CD14-positive monocyte (primary cell): ENCODE measurements around the gene TATDN2. TPM values are rescaled to one million over a fixed set of nuclear protein-coding genes. Genes with fewer than 3 reads are reported as not detected.
A peak's percentile ranks its signal among the peaks of the same experiment; 100 is the strongest.

Experiments used
- DNase-seq, 3 donors: peaks; one replicate each; pipeline ENCODE4 v3.0.0-alpha.2; 2011 to 2022
- H2AFZ ChIP-seq: 2 replicates; pipeline ENCODE4 v1.6.0; 2012; ENCODE audit warnings: mild to moderate bottlenecking, low read depth, low read length, inconsistent platforms; ENCODE audit not compliant: insufficient read depth, poor library complexity, severe bottlenecking
- H3K27ac ChIP-seq, 2 donors: 1 replicate in 1 of 2; 2 replicates in 1 of 2; pipeline ENCODE4 v1.5.1; 2012 to 2013; ENCODE audit warnings: low read length in 2 of 2, control low read depth in 1 of 2, inconsistent platforms in 1 of 2, low read depth in 1 of 2, mild to moderate bottlenecking in 1 of 2
- H3K27me3 ChIP-seq, 2 donors: one replicate each; pipeline versions ENCODE4 v1.6.0 to v1.6.1; 2011 to 2013; ENCODE audit warnings: low read length in 2 of 2; ENCODE audit not compliant: control insufficient read depth in 2 of 2, insufficient read depth in 2 of 2
- H3K36me3 ChIP-seq, 2 donors: replicated peaks in 1 of 2; 1 replicate in 1 of 2; 2 replicates in 1 of 2; pipeline versions ENCODE4 v1.5.1 to v1.6.1; 2012 to 2013; ENCODE audit warnings: low read length in 2 of 2, control low read depth in 1 of 2, inconsistent platforms in 1 of 2, mild to moderate bottlenecking in 1 of 2; ENCODE audit not compliant: insufficient read depth in 2 of 2, control insufficient read depth in 1 of 2
- H3K4me1 ChIP-seq, 2 donors: 1 replicate in 1 of 2; 2 replicates in 1 of 2; pipeline versions ENCODE4 v1.5.1 to v1.6.1; 2012 to 2013; ENCODE audit warnings: low read length in 2 of 2, control low read depth in 1 of 2, inconsistent platforms in 1 of 2, mild to moderate bottlenecking in 1 of 2, moderate library complexity in 1 of 2; ENCODE audit not compliant: insufficient read depth in 2 of 2, control insufficient read depth in 1 of 2
- H3K4me2 ChIP-seq: replicated peaks from 2 replicates; pipeline ENCODE3; 2012; ENCODE audit warnings: low read length, moderate library complexity, mild to moderate bottlenecking; ENCODE audit not compliant: poor library complexity, severe bottlenecking; ENCODE audit errors: extremely low read depth
- H3K4me3 ChIP-seq, 3 experiments: fragments of 200-600 bp in 1 of 3; sonication (generic) in 1 of 3; replicated peaks in 1 of 3; 1 replicate in 2 of 3; 2 replicates in 1 of 3; pipeline ENCODE4 v1.5.1; 2011 to 2013; ENCODE audit warnings: low read length in 3 of 3, mild to moderate bottlenecking in 3 of 3, control low read depth in 2 of 3, low read depth in 2 of 3, inconsistent platforms in 1 of 3, moderate library complexity in 1 of 3
- H3K79me2 ChIP-seq: 2 replicates; pipeline ENCODE4 v1.6.0; 2012; ENCODE audit warnings: mild to moderate bottlenecking, control low read depth, inconsistent platforms, low read length, moderate library complexity; ENCODE audit not compliant: insufficient read depth
- H3K9ac ChIP-seq: 2 replicates; pipeline ENCODE4 v1.6.0; 2017; ENCODE audit warnings: low read length, mild to moderate bottlenecking; ENCODE audit not compliant: insufficient read depth, poor library complexity, severe bottlenecking
- H3K9me3 ChIP-seq, 2 donors: replicated peaks in 1 of 2; 1 replicate in 1 of 2; 2 replicates in 1 of 2; pipeline versions ENCODE4 v1.5.1 to v1.6.1; 2012 to 2013; ENCODE audit warnings: low read length in 2 of 2, control low read depth in 1 of 2; ENCODE audit not compliant: control insufficient read depth in 1 of 2, insufficient read depth in 1 of 2
- H4K20me1 ChIP-seq: 2 replicates; pipeline ENCODE4 v1.6.0; 2012; ENCODE audit warnings: mild to moderate bottlenecking, low read length, control low read depth, moderate library complexity; ENCODE audit not compliant: insufficient read depth
- H3K27ac Mint-ChIP-seq, 7 donors: one replicate each; pipeline ENCODE4 v1.8.0; 2020; ENCODE audit warnings: mild to moderate bottlenecking in 7 of 7, mixed read lengths in 7 of 7, moderate library complexity in 6 of 7, inconsistent platforms in 2 of 7
- H3K27me3 Mint-ChIP-seq, 3 donors: one replicate each; pipeline ENCODE4 v1.8.0; 2021 to 2022; ENCODE audit warnings: low read depth in 3 of 3, mild to moderate bottlenecking in 3 of 3, mixed read lengths in 3 of 3, moderate library complexity in 3 of 3, inconsistent platforms in 1 of 3
- H3K36me3 Mint-ChIP-seq, 2 donors: one replicate each; pipeline ENCODE4 v1.8.0; 2020; ENCODE audit warnings: mixed read lengths in 2 of 2, inconsistent platforms in 1 of 2, mild to moderate bottlenecking in 1 of 2
- H3K4me1 Mint-ChIP-seq: one replicate; pipeline ENCODE4 v1.8.0; 2020; ENCODE audit warnings: mild to moderate bottlenecking, mixed read lengths
- H3K4me3 Mint-ChIP-seq, 2 donors: one replicate each; pipeline ENCODE4 v1.8.0; 2020; ENCODE audit warnings: mild to moderate bottlenecking in 2 of 2, mixed read lengths in 2 of 2, moderate library complexity in 1 of 2
- H3K9me3 Mint-ChIP-seq, 7 donors: one replicate each; pipeline ENCODE4 v1.8.0; 2020 to 2022; ENCODE audit warnings: mixed read lengths in 7 of 7, mild to moderate bottlenecking in 6 of 7, moderate library complexity in 6 of 7, inconsistent platforms in 2 of 7
- WGBS: methylation state at CpG from one replicate; pipeline ENCODE4 v1.1.5; 2013; ENCODE audit warnings: missing lambda C conversion rate; ENCODE audit not compliant: insufficient coverage; 5-methylcytosine and 5-hydroxymethylcytosine counted together
- intact Hi-C, 2 donors: fragments of 100-400 bp; cut with micrococcal nuclease; formaldehyde crosslinking; loops; one replicate each; pipeline versions ENCODE4 v1.15.0 to v1.15.1; 2023
- polyA plus RNA-seq, 3 donors: library from polyadenylated mRNA; depleted of rRNA in 1 of 3; unstranded in 2 of 3; stranded (reverse) in 1 of 3; fragments of 300-500 nt in 2 of 3; fragments of >200 nt in 1 of 3; fragmentation: Illumina TruSeq in 2 of 3; gene quantifications; 1 replicate in 2 of 3; 2 replicates in 1 of 3; pipeline ENCODE4 v1.2.3, GENCODE V29; 2012 to 2021
- TF ChIP-seq, protein P1 (sequence below): fragments of 200-600 bp; IDR thresholded peaks from one replicate; pipeline ENCODE4 v1.8.0; 2022; ENCODE audit warnings: antibody characterized with exemption, mild to moderate bottlenecking

Gene TATDN2
- polyA plus RNA-seq, 3 donors, result 6.0 to 27.1 (median 6.0) TPM

- Histone ChIP-seq H3K27ac (no peak overlapping the region), H3K27me3 (no peaks in the 10 kb centered on the region), H3K4me2 (no peak overlapping the region), H3K9ac (no peak overlapping the region), H3K36me3 (peaks cover 36 to 49% of the 10 kb centered on the region in 2 donors), H3K4me1 (peaks cover 28 to 34% of the 10 kb centered on the region in 2 donors), H3K9me3 (no peaks in the 10 kb centered on the region), H4K20me1 (no peaks in the 10 kb centered on the region), H3K79me2 (peaks cover 11% of the 10 kb centered on the region), H2AFZ (no peak overlapping the region), H3K4me3 (no peak overlapping the region)
- Mint-ChIP-seq H3K4me1 (peaks cover 37% of the 10 kb centered on the region), H3K9me3 (no peaks in the 10 kb centered on the region), H3K4me3 (no peak overlapping the region), H3K27ac (peak overlapping the region in 1 of 7 donors; percentile 50), H3K27me3 (no peaks in the 10 kb centered on the region), H3K36me3 (peaks cover 49 to 56% of the 10 kb centered on the region in 2 donors)
- TF ChIP-seq, protein P1, sequence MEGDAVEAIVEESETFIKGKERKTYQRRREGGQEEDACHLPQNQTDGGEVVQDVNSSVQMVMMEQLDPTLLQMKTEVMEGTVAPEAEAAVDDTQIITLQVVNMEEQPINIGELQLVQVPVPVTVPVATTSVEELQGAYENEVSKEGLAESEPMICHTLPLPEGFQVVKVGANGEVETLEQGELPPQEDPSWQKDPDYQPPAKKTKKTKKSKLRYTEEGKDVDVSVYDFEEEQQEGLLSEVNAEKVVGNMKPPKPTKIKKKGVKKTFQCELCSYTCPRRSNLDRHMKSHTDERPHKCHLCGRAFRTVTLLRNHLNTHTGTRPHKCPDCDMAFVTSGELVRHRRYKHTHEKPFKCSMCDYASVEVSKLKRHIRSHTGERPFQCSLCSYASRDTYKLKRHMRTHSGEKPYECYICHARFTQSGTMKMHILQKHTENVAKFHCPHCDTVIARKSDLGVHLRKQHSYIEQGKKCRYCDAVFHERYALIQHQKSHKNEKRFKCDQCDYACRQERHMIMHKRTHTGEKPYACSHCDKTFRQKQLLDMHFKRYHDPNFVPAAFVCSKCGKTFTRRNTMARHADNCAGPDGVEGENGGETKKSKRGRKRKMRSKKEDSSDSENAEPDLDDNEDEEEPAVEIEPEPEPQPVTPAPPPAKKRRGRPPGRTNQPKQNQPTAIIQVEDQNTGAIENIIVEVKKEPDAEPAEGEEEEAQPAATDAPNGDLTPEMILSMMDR, result no peak
- intact Hi-C loops, result no loop called here
- 90% methylated on average over 6 of the region's 9 CpGs for WGBS
- DNase-seq, result no peak
Observed at GRCh38 chr3:10289077-10289476, 40.8 kb downstream of the TATDN2 start.

DNA sequence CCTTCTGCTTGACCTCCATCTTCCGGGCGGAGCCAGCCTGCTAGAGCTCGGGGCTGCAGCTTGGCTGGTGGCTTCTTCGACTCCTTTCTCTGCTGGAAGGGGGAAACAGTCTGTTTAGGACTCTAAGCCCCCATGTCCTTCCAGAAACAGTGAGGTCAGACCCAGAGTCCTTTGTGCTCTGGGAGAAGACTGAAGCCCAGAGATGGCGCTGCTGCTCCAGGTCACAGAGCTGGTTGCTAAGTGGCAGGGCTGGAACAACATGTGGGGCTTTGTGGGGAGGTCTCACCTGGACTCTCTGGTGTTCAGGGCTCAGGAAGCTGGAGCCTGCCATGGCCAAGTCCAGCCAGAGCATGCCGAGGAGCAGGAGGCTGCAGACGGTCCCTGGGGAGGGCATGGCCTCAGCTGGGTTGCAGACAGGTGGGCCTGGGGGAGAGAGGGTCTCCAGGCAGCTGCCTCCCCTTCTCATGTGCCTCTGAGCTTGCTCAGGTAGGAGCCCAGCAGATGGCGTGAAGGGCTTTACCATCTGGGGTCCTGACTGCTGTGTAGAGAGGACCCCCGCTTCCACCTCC lies 41.6 kb downstream of the TATDN2 start:
- Mint-ChIP-seq H3K9me3 (no peaks in the 10 kb centered on the region), H3K27me3 (no peaks in the 10 kb centered on the region), H3K36me3 (peaks cover 48 to 51% of the 10 kb centered on the region in 2 donors), H3K4me3 (no peak overlapping the region), H3K27ac (peak overlapping the region in 6 of 7 donors; percentile 6 to 85 (median 43)), H3K4me1 (peaks cover 42% of the 10 kb centered on the region)
- TF ChIP-seq, protein P1, result no peak
- H3K9me3 ChIP-seq, result no peaks in the 10 kb centered on the region
- H3K9ac ChIP-seq, result no peak overlapping the region
- H3K4me3 ChIP-seq, result no peak overlapping the region
- peaks cover 36 to 49% of the 10 kb centered on the region in 2 donors for H3K36me3 ChIP-seq
- no peak for DNase-seq
- H3K27ac ChIP-seq, result peak overlapping the region in 1 of 2 donors; percentile 22
- peaks cover 34 to 42% of the 10 kb centered on the region in 2 donors for H3K4me1 ChIP-seq
- no peaks in the 10 kb centered on the region for H4K20me1 ChIP-seq
- H3K27me3 ChIP-seq, result no peaks in the 10 kb centered on the region
- H3K4me2 ChIP-seq, result no peak overlapping the region
- intact Hi-C loops, result no loop called here
- no peak overlapping the region for H2AFZ ChIP-seq
- peaks cover 11% of the 10 kb centered on the region for H3K79me2 ChIP-seq
- WGBS, result 95% methylated on average over 7 of the region's 9 CpGs
